ENCODE data around the gene SH3BP1.

The SH3BP1 gene

DNA sequence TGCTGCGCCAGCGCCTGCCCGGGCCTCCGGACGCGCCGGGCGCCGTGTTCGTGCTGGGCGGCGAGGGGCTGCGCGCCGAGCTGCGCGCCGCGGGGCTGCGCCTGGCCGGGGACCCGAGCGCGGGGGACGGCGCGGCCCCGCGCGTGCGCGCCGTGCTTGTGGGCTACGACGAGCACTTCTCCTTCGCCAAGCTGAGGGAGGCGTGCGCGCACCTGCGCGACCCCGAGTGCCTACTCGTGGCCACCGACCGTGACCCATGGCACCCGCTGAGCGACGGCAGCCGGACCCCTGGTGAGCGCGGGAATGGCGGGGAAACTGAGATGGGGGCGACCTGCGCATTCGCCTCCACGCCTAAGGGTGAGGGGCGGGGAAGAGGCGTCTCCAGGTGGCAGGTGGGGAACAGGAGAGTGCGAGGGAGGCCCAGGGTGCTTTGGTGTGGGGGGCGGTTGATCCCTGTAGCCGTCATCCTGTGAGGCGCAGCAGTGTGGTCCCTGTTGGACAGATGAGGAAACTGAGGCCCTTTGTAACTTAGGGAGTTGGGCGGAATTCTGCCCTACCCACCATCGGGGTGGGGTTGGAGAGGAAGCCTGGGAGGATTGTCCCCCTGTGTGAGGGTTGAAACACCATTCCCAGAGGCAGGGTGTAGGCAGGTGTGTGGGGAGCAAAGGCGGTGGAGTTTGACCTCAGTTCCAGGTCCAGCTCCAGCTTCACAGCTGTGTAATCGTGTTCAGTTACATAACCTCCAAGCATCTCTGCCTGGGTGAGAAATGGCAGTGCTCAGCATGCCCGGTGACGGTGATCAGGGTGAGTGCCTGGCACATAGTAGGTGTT is 19.8 kb downstream of the SH3BP1 start:
- no peak for DNase-seq

DNA sequence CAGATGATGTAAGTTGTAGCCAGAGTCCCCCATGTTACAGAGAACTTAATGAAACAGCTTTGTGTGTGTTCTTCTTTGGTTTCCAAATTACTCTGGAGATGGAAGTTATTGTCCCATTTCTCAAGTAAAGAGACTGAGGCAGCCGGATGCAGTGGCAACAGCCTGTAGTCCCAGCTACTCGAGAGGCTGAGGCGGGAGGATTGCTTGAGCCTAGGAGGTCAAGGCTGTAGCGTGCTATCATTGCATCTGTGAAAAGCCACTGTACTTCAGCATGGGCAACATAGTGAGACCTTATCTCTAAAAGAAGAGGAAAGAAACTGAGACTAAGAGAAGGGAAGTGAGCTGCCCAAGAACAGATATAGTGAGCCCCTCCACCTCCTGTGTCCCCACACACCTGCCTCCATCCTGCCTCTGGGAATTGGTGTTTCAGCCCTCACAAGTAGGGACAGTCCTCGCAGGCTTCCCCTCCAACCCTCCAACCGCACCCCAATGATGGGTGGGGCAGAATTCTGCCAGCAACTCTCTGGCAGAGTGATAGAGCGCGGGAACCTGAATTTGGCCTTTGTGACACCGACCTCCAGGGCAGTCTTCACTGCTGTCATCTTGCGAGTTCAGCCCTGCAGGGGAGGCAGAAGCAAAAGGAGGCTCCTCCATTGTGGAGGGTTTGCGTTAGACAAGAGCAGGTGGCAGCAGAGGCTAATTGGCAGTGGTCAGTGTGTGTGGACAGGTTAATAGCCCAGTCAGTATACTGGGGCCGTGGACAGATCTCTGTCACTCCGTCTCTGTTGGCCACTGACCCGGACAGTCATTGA is 20.6 kb downstream of the SH3BP1 start:
- peak; percentile 84 for DNase-seq

DNA sequence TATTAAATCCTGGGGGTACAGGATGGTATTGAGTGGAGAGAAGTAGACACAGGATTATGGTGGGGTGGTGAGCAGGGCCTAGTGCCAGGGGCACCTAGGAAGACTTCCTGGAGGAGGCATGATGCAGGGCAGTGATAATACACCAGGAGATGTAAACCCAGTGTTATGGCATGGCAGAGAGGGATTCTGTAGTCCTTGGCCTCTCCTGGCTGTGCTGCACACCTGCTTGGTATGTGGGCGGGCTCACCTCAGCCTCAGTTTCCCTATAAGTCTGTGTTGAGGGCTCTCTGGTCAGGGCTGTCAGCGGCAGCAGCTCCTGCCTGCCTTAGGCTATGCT is 21.2 kb downstream of the SH3BP1 start:
- no peak for DNase-seq

DNA sequence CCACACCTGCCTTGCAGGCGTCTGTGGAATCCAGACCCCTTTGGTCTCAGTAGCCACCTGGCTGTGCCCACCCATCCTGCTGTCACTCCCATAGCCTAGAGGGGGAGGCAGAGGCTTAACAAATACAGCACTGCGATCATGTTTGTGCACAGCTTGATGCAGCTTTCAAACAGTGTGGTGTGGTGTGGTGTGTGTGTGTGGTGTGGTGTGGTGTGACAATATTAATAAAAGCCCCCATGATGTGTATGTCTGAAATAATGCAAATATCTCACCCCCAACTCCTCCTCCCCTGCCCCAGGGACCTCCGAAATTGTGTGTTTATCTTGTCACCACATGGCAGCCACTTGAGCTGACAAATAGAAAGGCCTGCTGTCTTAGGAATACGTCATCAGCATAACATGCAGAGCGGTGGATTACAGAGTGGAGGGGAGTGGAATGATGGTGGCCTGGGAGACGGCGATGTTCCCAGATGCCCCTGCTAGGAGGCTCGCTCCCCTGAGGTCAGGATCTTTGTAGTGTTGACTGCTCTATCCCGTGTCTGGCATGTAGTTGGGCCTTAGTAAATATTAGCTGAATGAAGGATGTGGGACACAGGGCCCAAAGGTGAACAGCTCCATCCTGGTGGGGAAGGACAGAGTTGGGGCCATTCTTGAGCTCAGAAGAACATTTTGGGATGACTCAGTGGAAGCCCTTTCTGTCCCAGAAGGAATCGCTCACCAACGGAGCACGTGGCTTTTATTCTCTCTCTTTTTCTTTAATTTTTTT is 21.9 kb downstream of the SH3BP1 start:
- peak; percentile 69 for DNase-seq

DNA sequence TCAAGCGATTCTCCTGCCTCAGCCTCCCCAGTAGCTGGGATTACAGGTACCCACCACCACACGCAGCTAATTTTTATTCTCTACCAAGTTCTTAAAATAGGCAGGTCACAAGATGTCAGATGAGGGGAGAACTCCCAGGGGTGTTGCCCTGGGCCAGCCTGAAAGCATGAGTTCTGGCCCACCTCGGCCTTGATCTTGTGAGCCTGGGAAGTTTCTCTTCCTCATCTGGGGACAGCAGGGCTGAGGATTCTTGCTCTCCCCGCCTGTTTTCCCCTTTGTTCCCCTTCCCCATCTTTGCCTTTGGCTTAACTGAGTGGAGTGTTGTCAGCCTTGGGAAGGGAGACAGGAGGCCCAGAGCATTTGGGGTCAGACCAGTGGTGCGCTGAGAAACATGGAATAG is 22.6 kb downstream of the SH3BP1 start:
- DNase-seq = no peak

DNA sequence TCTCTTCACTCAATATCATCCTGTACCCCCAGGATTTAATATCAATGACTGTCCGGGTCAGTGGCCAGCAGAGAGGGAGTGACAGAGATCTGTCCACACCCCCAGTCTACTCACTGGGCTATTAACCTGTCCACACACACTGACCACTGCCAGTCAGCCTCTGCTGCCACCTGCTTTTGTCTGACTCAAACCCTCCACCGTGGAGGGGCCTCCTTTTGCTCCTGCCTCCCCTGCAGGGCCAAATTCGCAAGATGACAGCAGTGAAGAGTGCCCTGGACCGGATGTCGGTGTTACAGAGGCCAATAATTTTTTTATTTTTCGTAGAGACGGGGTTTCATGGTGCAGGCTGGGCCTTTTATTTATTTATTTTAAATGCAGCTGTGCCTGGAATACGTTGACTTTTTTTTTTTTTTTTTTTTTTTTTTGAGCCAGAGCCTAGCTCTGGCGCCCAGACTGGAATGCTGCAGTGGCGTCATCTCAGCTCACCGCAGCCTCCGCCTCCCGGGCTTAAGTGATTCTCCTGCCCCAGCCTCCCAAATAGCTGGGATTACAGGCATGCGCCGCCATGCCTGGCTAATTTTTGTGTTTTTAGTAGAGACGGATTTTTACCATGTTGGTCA is 24.2 kb downstream of the SH3BP1 start:
- DNase-seq = no peak

DNA sequence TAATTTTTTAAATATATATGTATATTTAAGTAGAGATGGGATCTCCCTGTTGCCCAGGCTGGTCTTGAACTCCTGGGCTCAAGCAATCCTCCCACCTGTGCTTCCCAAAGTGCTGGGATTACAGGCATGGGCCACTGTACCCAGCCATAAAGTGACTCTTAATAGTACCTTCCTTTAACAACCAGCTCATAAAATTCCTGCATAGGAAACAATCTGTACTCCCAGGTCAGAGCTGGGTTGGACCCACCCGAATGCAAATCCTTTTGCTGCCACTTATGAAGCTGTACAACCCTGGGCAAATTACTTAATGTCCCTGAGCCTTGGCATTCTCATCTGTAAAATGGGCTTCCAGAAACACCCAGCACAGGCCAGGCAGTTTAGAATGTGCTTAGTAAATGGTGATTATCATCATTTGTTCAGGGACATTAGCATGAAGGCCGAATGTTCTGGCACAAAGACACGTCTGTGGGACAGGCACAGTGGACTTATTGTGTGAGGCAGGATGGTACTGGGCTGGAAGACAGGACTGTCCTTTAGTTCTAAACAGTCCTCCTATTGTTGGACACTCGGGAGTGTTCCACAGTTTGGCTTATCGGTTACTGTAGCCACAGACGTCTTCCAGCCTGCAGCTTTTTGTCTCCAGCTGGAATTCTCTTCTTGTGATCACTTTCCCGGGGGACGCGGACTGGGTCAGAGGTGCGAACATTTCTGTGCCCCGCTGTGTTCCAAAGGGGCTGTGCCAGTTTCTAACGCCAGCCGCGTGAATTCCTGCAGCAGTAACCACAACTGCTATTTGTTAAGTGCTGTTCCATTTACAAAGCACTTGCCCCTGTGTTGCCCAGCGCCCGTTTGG is 25.0 kb downstream of the SH3BP1 start:
- no peak for DNase-seq

DNA sequence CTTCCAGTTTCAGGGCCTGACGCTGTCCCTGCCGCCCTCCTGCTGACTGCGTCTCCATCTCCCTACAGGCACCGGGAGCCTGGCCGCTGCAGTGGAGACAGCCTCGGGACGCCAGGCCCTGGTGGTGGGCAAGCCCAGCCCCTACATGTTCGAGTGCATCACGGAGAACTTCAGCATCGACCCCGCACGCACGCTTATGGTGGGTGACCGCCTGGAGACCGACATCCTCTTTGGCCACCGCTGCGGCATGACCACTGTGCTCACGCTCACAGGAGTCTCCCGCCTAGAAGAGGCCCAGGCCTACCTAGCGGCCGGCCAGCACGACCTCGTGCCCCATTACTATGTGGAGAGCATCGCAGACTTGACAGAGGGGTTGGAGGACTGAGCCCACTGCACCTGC is 26.0 kb downstream of the SH3BP1 start:
- no peak for DNase-seq

DNA sequence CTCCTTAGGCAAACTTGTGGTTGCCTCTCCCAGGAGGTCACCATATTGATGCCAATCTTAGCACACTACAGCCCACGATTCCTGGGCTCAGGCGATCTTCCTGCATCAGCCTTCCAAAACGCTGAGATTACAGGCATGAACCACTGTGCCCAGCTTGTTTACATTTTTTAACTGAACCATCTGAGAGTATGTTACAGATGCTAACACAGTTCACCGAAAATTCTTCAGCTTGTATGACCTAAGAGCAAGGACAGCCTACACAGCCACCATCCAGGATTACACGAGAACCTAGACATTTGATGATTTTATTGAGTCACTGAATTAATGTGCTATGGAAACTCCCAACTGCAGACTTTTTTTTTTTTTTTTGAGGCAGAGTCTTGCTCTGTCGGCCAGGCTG is 30.1 kb downstream of the SH3BP1 start:
- DNase-seq = no peak

DNA sequence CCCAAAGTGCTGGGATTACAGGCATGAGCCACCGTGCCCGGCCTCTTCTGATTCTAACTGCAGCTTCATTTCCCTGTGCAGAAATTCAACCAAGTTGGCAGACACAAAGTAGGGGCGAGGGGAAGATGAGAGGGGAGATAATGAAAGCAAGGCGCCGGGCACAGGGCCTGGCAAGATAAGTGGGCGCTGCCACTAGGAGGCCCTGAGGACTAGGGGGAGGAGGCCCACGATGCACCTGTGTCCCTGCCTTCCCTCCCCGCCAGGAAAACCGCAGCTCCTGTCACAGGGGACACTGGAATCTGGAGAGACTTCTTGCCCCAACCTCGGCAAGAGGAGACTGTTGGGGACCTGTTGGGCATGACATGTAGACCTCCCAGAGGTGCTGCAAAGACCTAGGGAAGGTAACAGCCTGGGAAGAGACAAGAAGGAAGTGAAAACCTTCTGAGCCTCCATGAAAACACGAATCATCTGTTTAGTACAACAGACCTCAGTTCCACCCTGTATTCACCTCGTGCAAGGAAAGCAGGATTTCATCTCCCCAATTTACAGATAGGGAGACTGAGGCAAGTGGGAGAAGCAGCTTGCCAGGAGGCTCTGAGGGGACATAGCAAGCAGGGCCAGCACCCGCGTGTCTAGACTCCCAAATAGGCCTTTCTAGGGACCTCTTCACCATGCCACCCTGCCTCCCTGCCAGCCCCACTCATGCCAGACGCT is 32.9 kb downstream of the SH3BP1 start:
- peak; percentile 58 for DNase-seq

DNA sequence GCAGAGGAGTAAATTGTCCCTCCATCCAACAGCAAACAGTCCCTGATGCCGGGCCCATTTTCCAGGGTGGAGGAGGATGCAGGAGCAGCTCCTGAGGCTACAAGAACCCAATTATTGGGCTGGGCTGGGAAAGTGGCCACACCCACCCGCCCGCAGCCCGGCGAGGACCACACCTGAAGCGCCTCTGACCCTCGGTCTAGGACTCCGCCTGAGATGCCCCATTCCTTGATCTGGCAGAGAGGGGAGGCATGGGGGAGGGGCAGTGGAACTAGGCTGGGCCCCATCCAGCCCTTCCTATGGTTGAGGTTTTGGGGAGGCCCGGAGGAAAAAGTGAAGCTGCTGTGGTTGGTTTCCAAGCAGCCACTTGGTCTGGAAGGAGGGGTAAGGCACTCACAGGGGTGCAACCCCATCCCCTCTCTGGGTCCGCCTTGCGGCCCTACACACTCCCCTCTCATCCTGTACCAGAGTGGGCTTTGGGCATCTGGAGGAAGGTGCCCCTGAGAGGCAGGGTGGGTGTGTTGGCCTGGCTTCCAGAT is 33.5 kb downstream of the SH3BP1 start:
- peak; percentile 42 for DNase-seq

DNA sequence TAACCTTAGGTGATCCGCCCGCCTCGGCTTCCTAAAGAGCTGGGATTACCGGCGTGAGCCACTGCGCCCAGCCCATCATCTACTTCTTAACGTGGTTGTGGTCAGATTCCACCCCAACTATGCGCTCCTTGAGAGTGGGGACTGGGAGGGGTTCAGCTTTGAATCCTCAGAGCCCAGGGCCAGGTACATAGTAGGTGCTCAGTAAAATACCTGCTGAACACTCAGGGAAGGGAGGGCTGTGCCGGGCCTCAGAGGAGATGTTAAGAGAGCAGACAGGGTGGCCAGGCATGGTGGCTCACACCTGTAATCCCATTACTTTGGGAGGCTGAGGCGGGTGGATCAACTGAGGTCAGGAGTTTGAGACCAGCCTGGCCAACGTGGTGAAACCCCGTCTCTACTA is 34.8 kb downstream of the SH3BP1 start:
- DNase-seq = no peak

DNA sequence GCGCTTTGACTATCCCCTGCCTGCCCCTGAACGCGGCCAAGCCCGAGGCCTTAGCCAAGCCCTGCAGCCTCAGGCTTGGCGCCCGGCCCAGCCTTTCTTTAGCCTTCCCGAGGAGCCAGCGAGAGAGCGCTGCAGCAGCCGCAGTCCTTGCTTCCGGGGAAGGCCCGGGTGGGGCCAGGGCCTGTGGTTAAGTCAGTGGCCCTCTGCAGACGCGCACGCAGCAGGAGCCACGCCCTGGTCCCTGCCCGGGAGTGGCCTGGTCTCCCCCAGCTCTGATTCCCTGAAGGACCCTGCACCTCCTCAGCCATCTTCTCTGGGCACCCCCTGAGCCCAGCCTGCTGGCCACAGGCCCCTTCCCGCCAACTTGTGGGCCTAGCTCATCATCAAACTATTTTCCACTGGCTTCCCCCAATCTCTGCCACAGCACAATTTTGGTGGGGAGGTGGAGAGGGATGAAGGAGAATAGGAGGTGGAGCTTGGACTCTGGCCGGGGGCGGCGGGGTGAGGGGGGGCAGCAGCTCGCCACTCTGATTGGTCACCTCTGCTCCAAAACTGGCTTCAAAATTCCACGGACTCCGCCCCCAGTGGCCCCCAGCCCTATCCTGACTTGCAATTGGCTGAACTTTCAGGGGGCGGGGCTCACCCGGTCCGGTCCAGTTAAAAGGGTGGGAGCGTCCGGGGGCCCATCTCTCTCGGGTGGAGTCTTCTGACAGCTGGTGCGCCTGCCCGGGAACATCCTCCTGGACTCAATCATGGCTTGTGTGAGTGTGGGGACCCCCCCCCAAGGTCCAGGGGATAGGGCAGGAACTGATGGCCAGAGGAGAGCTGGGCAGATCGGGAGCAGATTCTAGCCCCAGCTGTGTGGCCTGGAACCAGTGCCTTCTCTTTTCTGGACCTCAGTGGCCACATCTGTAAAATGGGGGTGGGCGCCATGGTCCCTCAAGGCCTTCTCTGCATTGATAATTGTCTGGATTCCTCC is 35.8 kb downstream of the SH3BP1 start, which contains the start of gene LGALS1:
TSS of gene LGALS1 (plus strand) at position 686 of the 979 bp plus-strand sequence. CDS start at position 753, 67 bp downstream.
- DNase-seq = peak; percentile 96

DNA sequence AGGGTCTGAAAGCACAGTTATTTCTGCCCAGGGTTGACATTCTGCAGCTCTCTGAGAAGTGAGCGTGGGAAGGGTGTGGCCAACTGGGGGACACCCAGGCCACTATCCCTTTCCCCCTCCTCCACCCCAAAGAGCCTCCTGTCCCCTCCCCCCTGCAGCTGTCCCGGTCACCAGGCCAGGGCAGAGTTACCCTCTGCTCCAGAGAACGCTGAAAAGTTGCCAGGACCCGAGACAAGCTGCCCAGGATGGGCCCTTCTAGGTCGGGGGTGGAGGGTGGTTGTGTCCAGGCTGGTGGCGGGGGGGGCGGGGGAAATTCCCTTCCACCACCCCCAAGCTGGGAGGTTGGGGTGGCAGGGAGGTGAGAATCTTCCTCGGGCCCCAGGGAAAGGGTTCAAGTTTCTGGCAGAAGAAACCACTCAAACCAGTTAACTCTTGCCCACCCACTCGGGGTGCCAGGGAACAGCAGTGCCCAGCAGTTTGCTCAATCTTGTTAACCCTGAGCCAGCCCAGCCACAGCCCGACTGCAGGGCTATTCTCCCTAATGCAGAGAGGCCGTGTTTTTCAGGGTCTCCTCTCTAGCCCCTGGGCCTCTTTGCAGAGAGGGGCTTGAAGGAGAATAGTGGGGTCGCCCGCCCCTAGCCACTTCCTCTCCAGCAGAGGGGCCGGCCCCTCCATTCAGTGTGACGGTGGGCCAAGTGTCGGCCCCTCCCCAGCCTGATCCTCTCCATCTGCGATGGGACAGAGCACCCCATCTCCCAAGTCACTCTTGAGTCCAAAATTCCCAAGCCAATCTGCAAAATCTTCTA is 36.7 kb downstream of the SH3BP1 start:
- DNase-seq = peak; percentile 42

DNA sequence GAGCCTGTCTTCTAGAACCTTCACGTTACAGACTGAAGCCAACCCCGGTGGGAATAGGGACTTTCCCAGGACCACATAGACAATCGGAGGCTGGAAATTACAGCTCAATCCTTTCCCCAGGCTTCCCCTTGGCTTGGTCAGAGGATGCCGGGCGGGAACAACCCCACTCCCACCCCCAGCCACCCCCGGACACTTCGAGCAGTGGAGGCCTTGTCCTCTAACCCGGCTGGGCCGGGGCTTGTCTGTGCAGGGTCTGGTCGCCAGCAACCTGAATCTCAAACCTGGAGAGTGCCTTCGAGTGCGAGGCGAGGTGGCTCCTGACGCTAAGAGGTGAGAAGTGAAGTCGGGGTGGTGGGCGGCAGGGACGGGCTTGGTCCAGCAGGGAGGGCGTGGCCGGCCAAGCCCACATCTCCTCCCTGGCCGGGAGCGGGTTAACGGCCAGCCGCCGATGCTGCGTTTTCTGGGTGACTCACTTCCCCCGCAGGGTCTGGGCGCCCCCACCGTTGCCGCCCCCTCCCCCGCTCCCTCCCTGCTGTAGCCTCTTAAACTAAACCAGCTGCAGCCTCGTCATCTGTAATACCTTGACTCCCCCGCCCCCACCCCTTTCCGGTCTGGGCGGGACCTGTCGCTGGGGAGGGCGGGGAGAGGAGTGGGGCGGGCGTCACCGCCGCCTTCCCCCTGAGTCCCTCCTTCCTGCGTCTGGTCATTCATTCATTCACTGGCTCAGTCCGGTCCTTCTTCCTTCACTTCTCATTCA is 37.4 kb downstream of the SH3BP1 start:
- peak; percentile 94 for DNase-seq

DNA sequence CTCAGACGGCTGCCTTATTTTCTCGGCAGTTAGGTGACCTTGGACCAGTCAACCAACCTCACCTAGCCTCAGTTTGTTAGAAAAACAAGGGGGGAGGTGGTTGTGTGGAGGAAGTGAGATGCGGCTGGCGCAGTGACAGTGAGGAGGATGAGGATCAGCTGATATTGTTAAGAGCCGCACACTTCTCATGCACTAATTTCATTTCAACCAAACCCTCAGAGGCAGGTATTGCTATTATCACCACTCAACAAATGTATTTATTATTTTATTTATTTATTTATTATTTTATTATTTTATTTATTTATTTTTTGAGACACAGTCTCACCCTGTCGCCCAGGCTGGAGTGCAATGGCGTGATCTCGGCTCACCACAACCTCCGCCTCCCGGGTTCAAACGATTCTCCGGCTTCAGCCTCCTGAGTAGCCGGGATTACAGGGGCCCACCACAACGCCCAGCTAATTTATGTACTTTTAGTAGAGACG is 38.1 kb downstream of the SH3BP1 start:
- DNase-seq = no peak

DNA sequence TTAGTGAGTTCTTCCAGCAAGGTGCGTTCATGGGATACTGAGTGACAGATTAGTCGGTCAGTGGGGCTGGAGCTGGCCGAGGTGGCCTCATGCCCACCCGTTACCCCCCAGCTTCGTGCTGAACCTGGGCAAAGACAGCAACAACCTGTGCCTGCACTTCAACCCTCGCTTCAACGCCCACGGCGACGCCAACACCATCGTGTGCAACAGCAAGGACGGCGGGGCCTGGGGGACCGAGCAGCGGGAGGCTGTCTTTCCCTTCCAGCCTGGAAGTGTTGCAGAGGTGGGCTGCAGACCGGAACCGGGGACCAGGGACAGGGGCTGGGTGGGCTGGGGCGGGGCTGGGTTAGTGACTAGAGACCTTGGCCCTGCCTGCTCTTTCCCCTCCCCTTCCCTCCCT is 38.9 kb downstream of the SH3BP1 start:
- no peak for DNase-seq

DNA sequence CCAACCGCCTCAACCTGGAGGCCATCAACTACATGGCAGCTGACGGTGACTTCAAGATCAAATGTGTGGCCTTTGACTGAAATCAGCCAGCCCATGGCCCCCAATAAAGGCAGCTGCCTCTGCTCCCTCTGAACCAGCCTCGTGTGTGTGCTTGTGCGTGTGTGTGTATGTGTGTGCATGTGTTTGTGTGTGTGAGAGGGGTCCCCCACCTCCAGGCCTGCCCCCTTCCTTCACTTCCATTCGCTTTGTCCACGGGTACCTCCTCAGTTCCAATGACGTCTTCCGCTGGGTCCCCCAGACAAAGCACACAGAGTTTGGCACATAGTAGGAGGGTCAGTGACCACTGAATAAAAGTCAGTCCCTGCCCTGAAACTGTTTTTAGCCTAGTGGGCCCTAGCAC is 40.2 kb downstream of the SH3BP1 start:
- DNase-seq = no peak

Measured in hematopoietic multipotent progenitor cell treated with erythropoietin and hydrocortisone succinate and interleukin-3 and kit ligand, for 6 days (in vitro differentiated cells).